CD4-positive, alpha-beta T cell treated with Interleukin-12 subunit alpha and Interleukin-12 subunit beta, for 1 hour (primary cell): ENCODE data around the gene ASCC3.
A peak's percentile ranks its signal among the peaks of the same experiment; 100 is the strongest.
"Not testable (repeated sequence)": the region's sequence is repeated elsewhere in the genome, so short reads cannot be mapped to it uniquely, and the experiment has no call there.

Experiments used
- DNase-seq: peaks from one replicate; pipeline ENCODE4 v3.0.0-alpha.2; 2020

The ASCC3 gene

GRCh38 chr6:100803264-100804045 is 77.7 kb downstream of the ASCC3 start:
- no peak for DNase-seq

- DNase-seq, result no peak
These were observed 80.1 kb downstream of the ASCC3 start for GRCh38 chr6:100801036-100801435.

GRCh38 chr6:100796049-100796823 is 84.9 kb downstream of the ASCC3 start:
- no peak for DNase-seq

- DNase-seq, result no peak
These were observed 91.0 kb downstream of the ASCC3 start for GRCh38 chr6:100790084-100790483.

- no peak for DNase-seq
These were observed 95.1 kb downstream of the ASCC3 start for GRCh38 chr6:100785982-100786381.

GRCh38 chr6:100780648-100781047 is 100.5 kb downstream of the ASCC3 start:
- no peak for DNase-seq

GRCh38 chr6:100775667-100776066 is 105.5 kb downstream of the ASCC3 start:
- no peak for DNase-seq

- no peak for DNase-seq
These were observed 106.4 kb downstream of the ASCC3 start for GRCh38 chr6:100774681-100775080.

- no peak for DNase-seq
These were observed 112.2 kb downstream of the ASCC3 start for GRCh38 chr6:100768816-100769351.

GRCh38 chr6:100763617-100764241 is 117.4 kb downstream of the ASCC3 start:
- DNase-seq, result no peak

GRCh38 chr6:100761841-100762240 is 119.3 kb downstream of the ASCC3 start:
- DNase-seq, result no peak

- not testable (repeated sequence) for DNase-seq
These were observed 122.7 kb downstream of the ASCC3 start for GRCh38 chr6:100758386-100758785.

- no peak for DNase-seq
These were observed 127.7 kb downstream of the ASCC3 start for GRCh38 chr6:100753421-100753820.

- DNase-seq, result no peak
These were observed 129.5 kb downstream of the ASCC3 start for GRCh38 chr6:100751590-100751989.

GRCh38 chr6:100745419-100746041 is 135.6 kb downstream of the ASCC3 start:
- DNase-seq, result no peak

- DNase-seq, result no peak
These were observed 140.7 kb downstream of the ASCC3 start for GRCh38 chr6:100740439-100740838.

GRCh38 chr6:100737720-100738119 is 143.4 kb downstream of the ASCC3 start:
- peak; percentile 4 for DNase-seq

- DNase-seq, result no peak
These were observed 149.7 kb downstream of the ASCC3 start for GRCh38 chr6:100731411-100731810.

GRCh38 chr6:100730001-100730980 is 150.8 kb downstream of the ASCC3 start:
- no peak for DNase-seq

GRCh38 chr6:100726666-100727065 is 154.5 kb downstream of the ASCC3 start:
- DNase-seq, result no peak

- no peak for DNase-seq
These were observed 156.4 kb downstream of the ASCC3 start for GRCh38 chr6:100724696-100725095.

GRCh38 chr6:100724222-100724621 is 156.9 kb downstream of the ASCC3 start:
- DNase-seq, result no peak
